Measurements from ENCODE around the gene UGCG. TPM values are rescaled to one million over a fixed set of nuclear protein-coding genes. Genes with fewer than 3 reads are reported as not detected.

UGCG gene
- total and polyA plus RNA-seq, 2 of the 8 experiments (the other 6 are each of a cell fraction or from before 2014, with no cell fraction given) = 14.9 to 34.0 TPM

GRCh38 chr9:111860443-111860842 is 36.2 kb upstream of the UGCG start (continued):
- TF ChIP-seq, protein P1, sequence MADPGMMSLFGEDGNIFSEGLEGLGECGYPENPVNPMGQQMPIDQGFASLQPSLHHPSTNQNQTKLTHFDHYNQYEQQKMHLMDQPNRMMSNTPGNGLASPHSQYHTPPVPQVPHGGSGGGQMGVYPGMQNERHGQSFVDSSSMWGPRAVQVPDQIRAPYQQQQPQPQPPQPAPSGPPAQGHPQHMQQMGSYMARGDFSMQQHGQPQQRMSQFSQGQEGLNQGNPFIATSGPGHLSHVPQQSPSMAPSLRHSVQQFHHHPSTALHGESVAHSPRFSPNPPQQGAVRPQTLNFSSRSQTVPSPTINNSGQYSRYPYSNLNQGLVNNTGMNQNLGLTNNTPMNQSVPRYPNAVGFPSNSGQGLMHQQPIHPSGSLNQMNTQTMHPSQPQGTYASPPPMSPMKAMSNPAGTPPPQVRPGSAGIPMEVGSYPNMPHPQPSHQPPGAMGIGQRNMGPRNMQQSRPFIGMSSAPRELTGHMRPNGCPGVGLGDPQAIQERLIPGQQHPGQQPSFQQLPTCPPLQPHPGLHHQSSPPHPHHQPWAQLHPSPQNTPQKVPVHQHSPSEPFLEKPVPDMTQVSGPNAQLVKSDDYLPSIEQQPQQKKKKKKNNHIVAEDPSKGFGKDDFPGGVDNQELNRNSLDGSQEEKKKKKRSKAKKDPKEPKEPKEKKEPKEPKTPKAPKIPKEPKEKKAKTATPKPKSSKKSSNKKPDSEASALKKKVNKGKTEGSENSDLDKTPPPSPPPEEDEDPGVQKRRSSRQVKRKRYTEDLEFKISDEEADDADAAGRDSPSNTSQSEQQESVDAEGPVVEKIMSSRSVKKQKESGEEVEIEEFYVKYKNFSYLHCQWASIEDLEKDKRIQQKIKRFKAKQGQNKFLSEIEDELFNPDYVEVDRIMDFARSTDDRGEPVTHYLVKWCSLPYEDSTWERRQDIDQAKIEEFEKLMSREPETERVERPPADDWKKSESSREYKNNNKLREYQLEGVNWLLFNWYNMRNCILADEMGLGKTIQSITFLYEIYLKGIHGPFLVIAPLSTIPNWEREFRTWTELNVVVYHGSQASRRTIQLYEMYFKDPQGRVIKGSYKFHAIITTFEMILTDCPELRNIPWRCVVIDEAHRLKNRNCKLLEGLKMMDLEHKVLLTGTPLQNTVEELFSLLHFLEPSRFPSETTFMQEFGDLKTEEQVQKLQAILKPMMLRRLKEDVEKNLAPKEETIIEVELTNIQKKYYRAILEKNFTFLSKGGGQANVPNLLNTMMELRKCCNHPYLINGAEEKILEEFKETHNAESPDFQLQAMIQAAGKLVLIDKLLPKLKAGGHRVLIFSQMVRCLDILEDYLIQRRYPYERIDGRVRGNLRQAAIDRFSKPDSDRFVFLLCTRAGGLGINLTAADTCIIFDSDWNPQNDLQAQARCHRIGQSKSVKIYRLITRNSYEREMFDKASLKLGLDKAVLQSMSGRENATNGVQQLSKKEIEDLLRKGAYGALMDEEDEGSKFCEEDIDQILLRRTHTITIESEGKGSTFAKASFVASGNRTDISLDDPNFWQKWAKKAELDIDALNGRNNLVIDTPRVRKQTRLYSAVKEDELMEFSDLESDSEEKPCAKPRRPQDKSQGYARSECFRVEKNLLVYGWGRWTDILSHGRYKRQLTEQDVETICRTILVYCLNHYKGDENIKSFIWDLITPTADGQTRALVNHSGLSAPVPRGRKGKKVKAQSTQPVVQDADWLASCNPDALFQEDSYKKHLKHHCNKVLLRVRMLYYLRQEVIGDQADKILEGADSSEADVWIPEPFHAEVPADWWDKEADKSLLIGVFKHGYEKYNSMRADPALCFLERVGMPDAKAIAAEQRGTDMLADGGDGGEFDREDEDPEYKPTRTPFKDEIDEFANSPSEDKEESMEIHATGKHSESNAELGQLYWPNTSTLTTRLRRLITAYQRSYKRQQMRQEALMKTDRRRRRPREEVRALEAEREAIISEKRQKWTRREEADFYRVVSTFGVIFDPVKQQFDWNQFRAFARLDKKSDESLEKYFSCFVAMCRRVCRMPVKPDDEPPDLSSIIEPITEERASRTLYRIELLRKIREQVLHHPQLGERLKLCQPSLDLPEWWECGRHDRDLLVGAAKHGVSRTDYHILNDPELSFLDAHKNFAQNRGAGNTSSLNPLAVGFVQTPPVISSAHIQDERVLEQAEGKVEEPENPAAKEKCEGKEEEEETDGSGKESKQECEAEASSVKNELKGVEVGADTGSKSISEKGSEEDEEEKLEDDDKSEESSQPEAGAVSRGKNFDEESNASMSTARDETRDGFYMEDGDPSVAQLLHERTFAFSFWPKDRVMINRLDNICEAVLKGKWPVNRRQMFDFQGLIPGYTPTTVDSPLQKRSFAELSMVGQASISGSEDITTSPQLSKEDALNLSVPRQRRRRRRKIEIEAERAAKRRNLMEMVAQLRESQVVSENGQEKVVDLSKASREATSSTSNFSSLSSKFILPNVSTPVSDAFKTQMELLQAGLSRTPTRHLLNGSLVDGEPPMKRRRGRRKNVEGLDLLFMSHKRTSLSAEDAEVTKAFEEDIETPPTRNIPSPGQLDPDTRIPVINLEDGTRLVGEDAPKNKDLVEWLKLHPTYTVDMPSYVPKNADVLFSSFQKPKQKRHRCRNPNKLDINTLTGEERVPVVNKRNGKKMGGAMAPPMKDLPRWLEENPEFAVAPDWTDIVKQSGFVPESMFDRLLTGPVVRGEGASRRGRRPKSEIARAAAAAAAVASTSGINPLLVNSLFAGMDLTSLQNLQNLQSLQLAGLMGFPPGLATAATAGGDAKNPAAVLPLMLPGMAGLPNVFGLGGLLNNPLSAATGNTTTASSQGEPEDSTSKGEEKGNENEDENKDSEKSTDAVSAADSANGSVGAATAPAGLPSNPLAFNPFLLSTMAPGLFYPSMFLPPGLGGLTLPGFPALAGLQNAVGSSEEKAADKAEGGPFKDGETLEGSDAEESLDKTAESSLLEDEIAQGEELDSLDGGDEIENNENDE (IDR thresholded peaks at IDR 0.05; ENCODE audit: insufficient replicate concordance, low read length) = no peak

Data from H1 (cell line).